ENCODE results near the gene TRIM46. TPM values are rescaled to one million over a fixed set of nuclear protein-coding genes. Genes with fewer than 3 reads are reported as not detected.

Gene TRIM46
- total RNA-seq, 1 donor, result 6.5 TPM

- no peak overlapping the region for H3K4me3 ChIP-seq (ENCODE audit: low read depth, low read length)
- no peak for DNase-seq (ENCODE audit: low read depth)
- TF ChIP-seq CTCF (IDR thresholded peaks at IDR 0.05; ENCODE audit: insufficient read depth, low read depth, low read length), result no peak
These were observed 3.4 kb upstream of the TRIM46 start for GRCh38 chr1:155170101-155170785.

DNA sequence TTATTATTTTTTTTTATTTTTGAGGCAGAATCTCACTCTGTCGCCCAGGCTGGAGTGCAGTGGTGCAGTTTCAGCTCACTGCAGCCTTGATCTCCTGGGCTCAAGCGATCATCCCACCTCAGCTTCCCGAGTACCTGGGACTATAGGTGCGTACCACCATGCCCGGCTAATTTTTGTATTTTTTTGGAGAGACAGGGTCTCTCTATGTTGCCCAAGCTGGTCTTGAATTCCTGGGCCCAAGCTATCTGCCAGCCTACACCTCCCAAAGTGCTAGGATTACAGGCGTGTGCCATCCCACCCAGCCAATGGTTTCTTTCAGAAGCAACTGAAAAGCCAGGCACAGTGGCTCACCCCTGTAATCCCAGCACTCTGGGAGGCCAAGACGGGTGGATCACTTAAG lies 2.8 kb upstream of the TRIM46 start:
- TF ChIP-seq CTCF (IDR thresholded peaks at IDR 0.05; ENCODE audit: insufficient read depth, low read depth, low read length), result no peak
- no peak for DNase-seq (ENCODE audit: low read depth)
- H3K4me3 ChIP-seq (ENCODE audit: low read depth, low read length), result no peak overlapping the region

GRCh38 chr1:155171836-155172731 lies 1.6 kb upstream of the TRIM46 start:
- no peak for TF ChIP-seq CTCF (IDR thresholded peaks at IDR 0.05; ENCODE audit: insufficient read depth, low read depth, low read length)
- no peak for DNase-seq (ENCODE audit: low read depth)
- H3K4me3 ChIP-seq (ENCODE audit: low read depth, low read length), result peak overlapping the region; percentile 98

- TF ChIP-seq CTCF (IDR thresholded peaks at IDR 0.05; ENCODE audit: insufficient read depth, low read depth, low read length), result peak; percentile 94
- DNase-seq (ENCODE audit: low read depth), result peak; percentile 95
- peak within 1 kb of the TSS; percentile 98 for H3K4me3 ChIP-seq (ENCODE audit: low read depth, low read length)
These were observed 744 bp upstream of the TRIM46 start, which contains the start of gene KRTCAP2 for GRCh38 chr1:155172732-155173477. TSS of gene KRTCAP2 (minus strand) at chr1:155173304. CDS start at chr1:155173224, 80 bp downstream.

- peak overlapping the region; percentile 98 for H3K4me3 ChIP-seq (ENCODE audit: low read depth, low read length)
- DNase-seq (ENCODE audit: low read depth), result no peak
- no peak for TF ChIP-seq CTCF (IDR thresholded peaks at IDR 0.05; ENCODE audit: insufficient read depth, low read depth, low read length)
These were observed 953 bp downstream of the TRIM46 start for GRCh38 chr1:155174324-155175280.

All from fibroblast of villous mesenchyme (primary cell).